GM10248 (cell line): ENCODE data around the gene DSCAML1.

ENCODE experiments used
- CTCF ChIA-PET: fragments of 300-600 bp; sonication (Branson Sonifier 250); formaldehyde crosslinking; extraction: SDS; loops from one replicate; lab custom pipeline; 2021; ENCODE audit warnings: antibody characterized with exemption; lab: Yijun Ruan, JAX
- POLR2A ChIA-PET: fragments of 350-650 bp; sonication (Branson Sonifier 250); formaldehyde crosslinking; extraction: SDS; loops from one replicate; lab custom pipeline; 2020; ENCODE audit warnings: antibody characterized with exemption; lab: Yijun Ruan, JAX
- DNase-seq: peaks from one replicate; pipeline ENCODE4 v3.0.0; 2012; ENCODE audit errors: extremely low spot score
- TF ChIP-seq, protein P1 (sequence below): IDR thresholded peaks from 2 replicates; pipeline ENCODE4 v1.5.1; 2012; ENCODE audit warnings: mild to moderate bottlenecking, low read depth; ENCODE audit errors: extremely low read depth, missing control alignments, control extremely low read depth

DSCAML1 gene

DNA sequence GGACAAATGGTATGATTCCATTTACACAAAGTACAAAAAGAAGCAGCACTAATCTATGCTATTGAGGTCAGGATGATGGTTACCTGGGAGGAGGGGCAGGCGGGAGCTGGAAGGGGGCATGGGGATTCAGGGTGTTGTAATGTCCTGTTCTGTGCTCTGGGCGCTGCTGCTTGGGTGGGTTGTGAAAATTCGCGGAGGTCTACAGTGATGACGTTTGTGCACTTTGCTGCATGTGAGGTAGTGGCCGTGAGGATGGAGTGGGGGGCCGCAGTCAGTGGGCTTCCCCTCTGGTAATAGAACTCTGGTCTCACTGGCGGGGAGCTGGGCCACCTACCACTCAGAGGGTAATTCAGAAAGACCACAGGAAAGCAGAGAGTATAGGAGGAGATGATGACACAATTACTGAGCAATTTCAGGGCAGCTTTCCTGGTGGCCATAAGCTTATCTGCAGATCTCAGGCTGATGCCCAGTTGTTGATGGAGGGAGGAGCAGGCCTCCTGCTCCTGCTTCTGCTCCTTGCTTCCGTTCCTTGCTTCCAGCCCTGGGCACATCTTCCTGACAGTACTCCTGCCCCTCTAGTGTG is 347.8 kb downstream of the DSCAML1 start:
- ChIA-PET POLR2A (no interaction called here), CTCF (interaction anchor here (1.3 to 5.0 kb wide), 3 partner anchors 20 to 43 kb away, joined by 3 to 31 read pairs (median 5); no protein-coding TSS in a partner anchor)

DNA sequence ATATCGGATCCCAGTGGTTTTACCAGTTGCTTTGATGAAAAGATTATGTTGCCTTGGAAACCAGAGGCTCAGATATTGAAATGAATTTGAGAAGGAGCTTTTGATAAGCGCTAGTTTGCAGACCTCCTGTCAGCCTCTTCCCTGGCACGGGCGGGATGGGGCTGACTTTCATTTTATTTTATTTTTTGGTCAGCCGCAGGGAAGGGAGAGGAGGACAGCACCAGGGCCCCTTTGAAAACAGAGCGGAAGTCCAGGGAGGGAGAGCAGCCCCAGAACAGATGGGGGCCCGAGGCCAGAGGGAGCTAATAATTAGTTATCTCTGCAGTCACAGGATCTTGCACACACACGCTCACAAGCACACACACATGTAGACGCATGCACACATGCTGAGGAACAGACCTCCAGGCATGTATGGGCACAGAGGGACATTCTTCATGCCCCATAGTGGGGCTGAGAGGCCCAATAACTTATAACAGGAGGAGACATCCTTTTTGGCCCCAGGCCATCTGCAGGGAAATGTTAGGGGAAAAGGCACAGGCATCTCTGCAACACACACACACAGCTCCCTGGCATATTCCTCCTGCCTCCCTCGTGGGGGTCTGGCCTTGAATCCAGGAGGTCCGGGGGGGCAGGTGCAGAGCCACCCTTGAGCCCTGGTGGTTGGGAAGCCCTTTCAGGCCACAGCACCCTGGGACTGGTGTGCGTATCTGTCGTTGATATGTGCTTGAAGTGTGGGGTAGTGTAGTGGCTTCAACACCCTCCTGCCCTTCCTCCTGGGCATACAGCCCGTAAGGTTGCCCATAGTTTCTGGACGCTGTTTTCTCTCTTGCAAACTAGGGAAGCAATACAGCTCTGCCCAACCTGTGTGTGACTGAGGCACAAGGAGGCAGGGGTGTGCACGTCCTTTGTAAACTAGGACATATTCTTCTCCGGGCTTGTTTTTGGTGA is 352.0 kb downstream of the DSCAML1 start:
- POLR2A ChIA-PET = no interaction called here
- TF ChIP-seq, protein P1, sequence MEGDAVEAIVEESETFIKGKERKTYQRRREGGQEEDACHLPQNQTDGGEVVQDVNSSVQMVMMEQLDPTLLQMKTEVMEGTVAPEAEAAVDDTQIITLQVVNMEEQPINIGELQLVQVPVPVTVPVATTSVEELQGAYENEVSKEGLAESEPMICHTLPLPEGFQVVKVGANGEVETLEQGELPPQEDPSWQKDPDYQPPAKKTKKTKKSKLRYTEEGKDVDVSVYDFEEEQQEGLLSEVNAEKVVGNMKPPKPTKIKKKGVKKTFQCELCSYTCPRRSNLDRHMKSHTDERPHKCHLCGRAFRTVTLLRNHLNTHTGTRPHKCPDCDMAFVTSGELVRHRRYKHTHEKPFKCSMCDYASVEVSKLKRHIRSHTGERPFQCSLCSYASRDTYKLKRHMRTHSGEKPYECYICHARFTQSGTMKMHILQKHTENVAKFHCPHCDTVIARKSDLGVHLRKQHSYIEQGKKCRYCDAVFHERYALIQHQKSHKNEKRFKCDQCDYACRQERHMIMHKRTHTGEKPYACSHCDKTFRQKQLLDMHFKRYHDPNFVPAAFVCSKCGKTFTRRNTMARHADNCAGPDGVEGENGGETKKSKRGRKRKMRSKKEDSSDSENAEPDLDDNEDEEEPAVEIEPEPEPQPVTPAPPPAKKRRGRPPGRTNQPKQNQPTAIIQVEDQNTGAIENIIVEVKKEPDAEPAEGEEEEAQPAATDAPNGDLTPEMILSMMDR = no peak
- CTCF ChIA-PET = interaction anchor here (0.8 to 4.3 kb wide), 10 partner anchors 11 to 372 kb away, joined by 3 to 25 read pairs (median 7); no protein-coding TSS in a partner anchor
- no peak for DNase-seq

More for the DNA sequence above, 347.8 kb downstream of the DSCAML1 start:
- no peak for DNase-seq
- TF ChIP-seq, protein P1 = no peak

DNA sequence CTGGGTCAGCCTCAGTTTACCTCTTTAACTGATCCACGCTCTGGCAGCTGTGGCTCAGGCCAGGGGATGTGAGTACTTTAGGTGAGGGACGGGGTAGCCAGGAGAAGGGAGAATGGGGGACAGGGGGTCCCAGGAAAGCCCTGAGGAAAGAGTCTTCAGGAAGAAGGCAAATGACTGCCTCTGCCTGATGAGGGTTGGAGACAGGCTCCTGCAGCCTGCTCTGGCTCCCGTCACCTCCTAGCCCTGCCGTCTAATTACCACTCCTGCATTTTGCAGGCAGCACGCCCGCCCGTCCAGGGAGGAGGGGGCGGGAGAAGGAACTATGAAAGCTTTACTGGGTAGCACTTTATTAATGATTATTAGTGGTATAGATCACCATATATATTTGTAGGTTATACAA is 352.8 kb downstream of the DSCAML1 start:
- POLR2A ChIA-PET = no interaction called here
- CTCF ChIA-PET = interaction anchor here (0.8 to 4.3 kb wide), 17 partner anchors 8 to 609 kb away, joined by 3 to 25 read pairs (median 5); no protein-coding TSS in a partner anchor
- DNase-seq = no peak
- TF ChIP-seq, protein P1 = no peak

DNA sequence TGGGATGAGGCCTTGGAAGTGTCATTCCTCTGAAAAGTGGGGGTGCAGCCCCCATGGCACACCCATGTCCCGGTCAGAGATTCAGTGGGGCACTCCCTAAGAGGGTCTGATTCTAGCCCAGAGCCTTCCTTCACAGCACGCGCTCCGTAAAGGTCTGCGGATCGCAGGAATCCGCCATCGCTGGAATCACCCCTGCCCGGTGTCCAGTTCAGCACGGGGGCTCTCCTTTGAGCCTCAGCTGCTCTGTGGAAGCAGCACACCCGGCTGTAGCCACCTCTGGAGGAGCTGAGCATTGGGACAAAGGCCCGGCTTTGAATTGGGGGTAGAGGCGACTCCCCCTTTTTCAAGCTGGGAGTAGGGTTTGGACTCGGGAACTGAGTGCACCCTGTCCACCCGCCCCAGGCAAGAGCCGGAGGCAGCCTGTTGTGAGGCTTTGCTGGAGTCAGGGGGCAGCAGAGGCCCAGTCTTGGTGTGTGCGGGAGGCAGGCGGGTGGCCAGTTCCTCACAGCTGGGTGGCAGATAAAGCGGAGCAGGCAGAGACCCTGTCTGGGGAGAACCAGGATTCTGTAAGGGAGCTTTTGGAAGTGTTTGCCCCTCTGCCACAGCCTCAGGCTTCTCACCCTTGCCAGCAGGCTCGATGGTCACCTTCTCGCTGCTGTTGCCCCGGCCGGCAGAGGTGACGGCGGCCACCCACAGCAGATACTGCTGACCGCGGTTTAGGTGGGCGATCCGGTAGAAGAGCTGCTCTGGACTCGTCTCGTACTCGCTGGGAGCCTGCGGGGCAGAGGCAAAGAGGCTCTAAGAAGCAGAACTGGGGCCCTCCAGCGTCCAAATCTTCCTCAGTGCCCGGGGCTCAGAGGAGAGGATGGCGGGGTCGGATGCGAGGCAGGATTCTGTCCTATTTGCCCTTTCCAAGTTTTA is 353.5 kb downstream of the DSCAML1 start:
- DNase-seq = peak; percentile 66
- CTCF ChIA-PET = interaction anchor here (0.6 to 4.3 kb wide), 21 partner anchors 9 to 610 kb away, joined by 3 to 25 read pairs (median 4); no protein-coding TSS in a partner anchor
- POLR2A ChIA-PET = no interaction called here
- TF ChIP-seq, protein P1 = peak; percentile 58

DNA sequence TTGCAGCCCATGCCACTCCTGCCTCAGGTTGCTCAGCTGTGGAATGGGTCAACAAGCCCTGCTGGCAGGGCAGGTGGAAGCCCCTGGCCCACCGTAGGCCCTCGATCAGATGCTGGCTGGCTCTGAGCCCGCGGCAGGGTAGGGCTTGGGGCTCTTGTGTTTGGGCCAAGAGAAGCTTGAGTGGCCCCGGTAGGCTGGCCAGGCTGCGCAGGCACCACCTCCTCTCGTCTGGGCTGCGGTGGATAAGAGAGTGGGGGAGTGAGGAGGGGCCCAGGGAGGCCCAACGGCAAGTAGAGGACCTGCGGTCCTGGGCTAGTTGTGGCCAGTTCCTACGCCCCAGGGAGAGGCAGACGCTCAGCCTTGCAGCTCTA is 354.2 kb downstream of the DSCAML1 start:
- TF ChIP-seq, protein P1 = no peak
- ChIA-PET POLR2A (no interaction called here), CTCF (interaction anchor here (0.6 to 4.3 kb wide), 17 partner anchors 9 to 610 kb away, joined by 3 to 25 read pairs (median 5); no protein-coding TSS in a partner anchor)
- DNase-seq = no peak
